Measurements from ENCODE around the gene NPAS3.

Gene NPAS3

GRCh38 chr14:33315217-33315616, 376.5 kb downstream of the NPAS3 start:
- no peak for DNase-seq (ENCODE audit: low read depth in 2 of 3, low spot score in 1 of 3)

- no peak for DNase-seq (ENCODE audit: low read depth in 2 of 3, low spot score in 1 of 3)
These were observed 377.0 kb downstream of the NPAS3 start for GRCh38 chr14:33315721-33316120.

- no peak for DNase-seq (ENCODE audit: low read depth in 2 of 3, low spot score in 1 of 3)
These were observed 379.0 kb downstream of the NPAS3 start for GRCh38 chr14:33317675-33318074.

- no peak for DNase-seq (ENCODE audit: low read depth in 2 of 3, low spot score in 1 of 3)
These were observed 385.3 kb downstream of the NPAS3 start for GRCh38 chr14:33323979-33324378.

GRCh38 chr14:33331176-33331949, 392.7 kb downstream of the NPAS3 start:
- no peak for DNase-seq (ENCODE audit: low read depth in 2 of 3, low spot score in 1 of 3)

GRCh38 chr14:33332497-33332896, 393.8 kb downstream of the NPAS3 start:
- DNase-seq (ENCODE audit: low read depth in 2 of 3, low spot score in 1 of 3) = no peak

GRCh38 chr14:33335366-33335765, 396.7 kb downstream of the NPAS3 start:
- no peak for DNase-seq (ENCODE audit: low read depth in 2 of 3, low spot score in 1 of 3)

- no peak for DNase-seq (ENCODE audit: low read depth in 2 of 3, low spot score in 1 of 3)
These were observed 403.8 kb downstream of the NPAS3 start for GRCh38 chr14:33342299-33342974.

- no peak for DNase-seq (ENCODE audit: low read depth in 2 of 3, low spot score in 1 of 3)
These were observed 404.3 kb downstream of the NPAS3 start for GRCh38 chr14:33343016-33343415.

- no peak for DNase-seq (ENCODE audit: low read depth in 2 of 3, low spot score in 1 of 3)
These were observed 409.1 kb downstream of the NPAS3 start for GRCh38 chr14:33347796-33348195.

GRCh38 chr14:33348510-33348909, 409.8 kb downstream of the NPAS3 start:
- DNase-seq (ENCODE audit: low read depth in 2 of 3, low spot score in 1 of 3) = no peak

- DNase-seq (ENCODE audit: low read depth in 2 of 3, low spot score in 1 of 3) = no peak
These were observed 411.2 kb downstream of the NPAS3 start for GRCh38 chr14:33349871-33350270.

GRCh38 chr14:33350366-33350990, 411.8 kb downstream of the NPAS3 start:
- DNase-seq (ENCODE audit: low read depth in 2 of 3, low spot score in 1 of 3) = no peak

- DNase-seq (ENCODE audit: low read depth in 2 of 3, low spot score in 1 of 3) = no peak
These were observed 414.1 kb downstream of the NPAS3 start for GRCh38 chr14:33352821-33353220.

- DNase-seq (ENCODE audit: low read depth in 2 of 3, low spot score in 1 of 3) = no peak
These were observed 417.5 kb downstream of the NPAS3 start for GRCh38 chr14:33356181-33356580.

GRCh38 chr14:33357225-33358010, 418.7 kb downstream of the NPAS3 start:
- no peak for DNase-seq (ENCODE audit: low read depth in 2 of 3, low spot score in 1 of 3)

- no peak for DNase-seq (ENCODE audit: low read depth in 2 of 3, low spot score in 1 of 3)
These were observed 420.7 kb downstream of the NPAS3 start for GRCh38 chr14:33359288-33359881.

GRCh38 chr14:33362934-33363333, 424.3 kb downstream of the NPAS3 start:
- DNase-seq (ENCODE audit: low read depth in 2 of 3, low spot score in 1 of 3) = no peak

GRCh38 chr14:33363682-33364081, 425.0 kb downstream of the NPAS3 start:
- DNase-seq (ENCODE audit: low read depth in 2 of 3, low spot score in 1 of 3) = no peak

- DNase-seq (ENCODE audit: low read depth in 2 of 3, low spot score in 1 of 3) = no peak
These were observed 425.8 kb downstream of the NPAS3 start for GRCh38 chr14:33364466-33364865.

GRCh38 chr14:33369041-33369440, 430.4 kb downstream of the NPAS3 start:
- no peak for DNase-seq (ENCODE audit: low read depth in 2 of 3, low spot score in 1 of 3)
